Epithelial cell of prostate (primary cell): ENCODE measurements around the gene CC2D1A.

ENCODE experiments used
- DNase-seq: peaks from one replicate; pipeline ENCODE4 v3.0.0-alpha.2; 2011; ENCODE audit warnings: low read depth, low spot score
- H3K27ac ChIP-seq: fragments of 450-650 bp; 2 replicates; pipeline ENCODE4 v1.5.1; 2017; ENCODE audit warnings: mild to moderate bottlenecking

Gene CC2D1A

DNA sequence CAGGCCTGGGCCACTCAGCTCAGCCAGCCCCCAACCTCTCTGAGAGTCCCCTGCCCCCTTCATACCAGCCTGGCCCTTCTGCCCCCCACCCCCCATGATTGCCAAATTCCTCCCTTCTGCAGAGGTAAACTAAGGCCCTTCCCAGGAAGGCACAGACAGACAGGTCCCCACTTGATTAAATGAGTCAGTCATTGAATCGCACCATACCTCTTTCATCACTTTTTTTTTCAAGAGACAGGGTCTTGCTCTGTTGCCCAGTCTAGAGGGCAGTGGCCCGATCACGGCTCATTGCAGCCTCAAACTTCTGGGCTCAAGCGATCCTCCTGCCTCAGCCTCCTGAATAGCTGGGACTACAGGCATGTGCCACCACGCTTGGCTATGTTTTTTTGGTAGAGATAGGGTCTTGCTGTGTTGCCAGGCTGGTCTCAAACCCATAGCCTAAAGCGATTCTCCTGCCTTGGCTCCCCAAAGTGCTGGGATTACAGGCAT lies 26.2 kb downstream of the CC2D1A start:
- H3K27ac ChIP-seq, result no peak overlapping the region
- DNase-seq, result no peak

DNA sequence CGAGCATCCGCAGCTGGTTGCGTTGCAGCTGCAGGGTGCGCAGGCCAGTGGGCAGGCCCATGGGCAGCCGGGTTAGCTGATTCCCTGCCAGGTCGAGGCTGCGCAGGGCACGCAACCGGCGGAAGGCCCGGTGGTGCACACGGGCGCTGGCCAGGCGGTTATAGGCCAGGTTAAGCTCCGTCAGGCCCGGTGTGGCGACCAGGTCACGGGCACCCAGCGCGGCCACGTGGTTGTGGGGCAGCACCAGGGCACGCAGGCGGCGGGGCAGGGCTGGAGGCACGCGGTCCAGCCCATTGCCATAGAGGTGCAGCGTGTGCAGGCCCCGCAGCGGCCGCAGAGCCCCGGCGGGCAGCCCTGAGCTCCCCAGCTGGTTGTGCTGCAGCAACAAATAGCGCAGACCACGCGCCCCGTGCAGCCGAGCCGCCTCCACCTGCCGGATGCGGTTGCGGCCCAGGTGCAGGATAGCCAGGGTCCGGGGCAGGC lies 27.0 kb downstream of the CC2D1A start:
- no peak for DNase-seq
- no peak overlapping the region for H3K27ac ChIP-seq

- H3K27ac ChIP-seq, result no peak overlapping the region
- DNase-seq, result no peak
Measured at GRCh38 chr19:13934785-13935109, 28.7 kb downstream of the CC2D1A start.

DNA sequence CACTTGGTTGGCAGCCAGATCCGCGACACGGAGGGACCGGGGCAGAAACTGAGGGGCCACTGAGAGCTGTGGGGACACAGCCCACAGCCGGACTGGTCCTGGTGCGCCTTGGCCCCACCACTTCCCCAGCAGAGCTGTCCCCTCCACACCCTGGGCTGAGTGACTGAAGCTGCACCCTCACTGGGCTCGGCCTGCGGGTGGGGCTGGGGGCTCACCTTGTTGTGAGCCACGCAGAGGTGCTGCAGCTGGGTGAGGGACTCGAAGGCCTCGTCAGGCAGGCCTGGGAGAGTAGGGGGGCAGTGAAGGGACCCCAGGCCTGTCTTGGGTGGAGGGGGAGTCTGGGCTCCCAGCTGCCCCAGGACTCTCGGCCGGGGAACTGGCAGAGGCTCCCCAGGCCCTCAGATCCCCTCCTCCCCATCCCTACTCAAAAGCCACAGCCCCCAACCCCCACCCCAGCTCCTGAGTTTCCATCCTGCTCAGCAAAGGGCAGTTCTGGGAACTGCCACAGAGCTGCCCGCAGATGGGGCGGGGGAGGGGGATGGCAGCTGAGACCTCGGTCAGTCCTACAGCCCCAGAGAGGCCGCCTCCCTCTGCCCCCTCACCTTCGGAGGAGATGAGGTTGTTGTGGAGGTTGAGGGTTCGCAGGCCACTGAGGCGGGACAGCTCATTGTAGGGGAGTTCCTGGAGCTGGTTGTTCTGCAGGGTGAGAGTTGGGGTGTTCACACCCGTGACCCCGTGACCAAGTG lies 29.9 kb downstream of the CC2D1A start:
- no peak overlapping the region for H3K27ac ChIP-seq
- no peak for DNase-seq

- no peak overlapping the region for H3K27ac ChIP-seq
- DNase-seq, result no peak
Measured at GRCh38 chr19:13937479-13938300, 31.7 kb downstream of the CC2D1A start.

GRCh38 chr19:13938301-13939064 lies 32.5 kb downstream of the CC2D1A start, which contains the start of gene PODNL1:
Gene PODNL1, minus strand, starts transcription at chr19:13938417. Its CDS starts 236 bp downstream, at chr19:13938181.
- H3K27ac ChIP-seq, result no peak within 1 kb of the TSS
- DNase-seq, result no peak

DNA sequence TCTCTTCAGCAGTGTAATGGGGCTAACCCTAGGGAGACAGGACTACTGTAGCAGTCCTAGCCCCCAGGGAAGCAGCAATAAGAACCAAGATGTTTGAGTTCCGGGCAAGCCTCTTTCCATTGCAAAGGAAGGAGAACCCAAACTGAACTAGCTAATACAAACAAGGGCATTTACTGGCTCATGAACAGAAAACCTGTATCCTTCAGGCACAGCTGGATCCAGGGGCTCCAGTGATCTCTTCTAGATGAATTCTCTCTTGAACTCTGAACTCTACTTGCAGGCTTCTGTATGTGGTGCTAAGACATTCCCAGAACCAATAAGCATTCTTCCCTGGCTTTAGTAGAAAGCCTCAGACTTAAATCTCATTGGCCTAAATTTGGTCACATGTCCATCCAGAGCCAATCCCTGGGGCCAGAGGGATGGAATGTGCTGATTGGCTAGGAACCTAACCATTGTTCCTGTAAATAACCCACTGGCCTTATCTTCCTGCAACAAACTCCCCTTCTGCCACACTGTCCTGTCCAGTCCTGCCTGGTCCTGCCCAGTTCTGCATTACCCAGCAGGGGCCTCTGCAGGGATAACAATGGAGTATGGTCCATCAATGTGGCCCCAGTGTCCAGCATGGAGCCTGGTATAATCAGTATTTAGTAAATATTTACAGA lies 36.2 kb downstream of the CC2D1A start:
- DNase-seq, result no peak
- H3K27ac ChIP-seq, result no peak overlapping the region

DNA sequence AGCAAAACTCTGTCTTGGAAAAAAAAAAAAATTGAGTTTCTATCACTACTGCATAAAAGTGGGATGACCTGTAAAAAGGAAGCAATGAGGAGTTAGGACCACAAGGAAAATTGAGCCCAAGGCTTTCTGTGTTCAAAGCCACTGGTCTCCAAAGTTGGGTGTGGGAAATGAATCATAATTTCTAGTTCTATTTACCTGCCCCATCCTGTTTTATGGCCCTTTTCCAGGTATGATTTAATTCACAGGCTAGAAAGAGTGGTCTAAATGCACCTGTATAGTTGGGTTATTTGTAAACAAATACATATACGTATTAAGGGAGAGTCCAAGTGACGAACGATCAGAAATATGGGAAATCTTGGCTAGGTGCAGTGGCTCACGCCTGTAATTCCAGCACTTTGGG lies 40.4 kb downstream of the CC2D1A start:
- DNase-seq, result peak; percentile 60
- peak overlapping the region; percentile 22 for H3K27ac ChIP-seq

DNA sequence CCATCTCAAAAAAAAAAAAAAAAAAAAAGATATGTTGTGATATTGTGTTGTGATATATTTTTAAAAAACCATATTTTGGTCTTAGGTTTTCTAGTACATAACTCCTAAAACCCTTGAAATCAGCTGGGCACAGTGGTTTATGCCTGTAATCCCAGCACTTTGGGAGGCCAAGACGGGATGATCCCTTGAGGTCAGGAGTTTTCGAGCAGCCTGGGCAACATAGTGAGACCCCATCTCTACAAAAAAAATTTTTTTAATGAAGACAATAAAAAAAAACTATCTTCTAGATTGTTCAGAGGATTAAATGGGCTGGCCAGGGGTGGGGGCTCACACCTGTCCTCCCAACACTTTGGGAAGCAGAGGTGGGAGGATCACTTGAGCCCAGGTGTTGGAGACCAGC lies 45.0 kb downstream of the CC2D1A start:
- no peak for DNase-seq
- H3K27ac ChIP-seq, result no peak overlapping the region

- no peak overlapping the region for H3K27ac ChIP-seq
- DNase-seq, result no peak
Measured at GRCh38 chr19:13951799-13952153, 45.8 kb downstream of the CC2D1A start.

DNA sequence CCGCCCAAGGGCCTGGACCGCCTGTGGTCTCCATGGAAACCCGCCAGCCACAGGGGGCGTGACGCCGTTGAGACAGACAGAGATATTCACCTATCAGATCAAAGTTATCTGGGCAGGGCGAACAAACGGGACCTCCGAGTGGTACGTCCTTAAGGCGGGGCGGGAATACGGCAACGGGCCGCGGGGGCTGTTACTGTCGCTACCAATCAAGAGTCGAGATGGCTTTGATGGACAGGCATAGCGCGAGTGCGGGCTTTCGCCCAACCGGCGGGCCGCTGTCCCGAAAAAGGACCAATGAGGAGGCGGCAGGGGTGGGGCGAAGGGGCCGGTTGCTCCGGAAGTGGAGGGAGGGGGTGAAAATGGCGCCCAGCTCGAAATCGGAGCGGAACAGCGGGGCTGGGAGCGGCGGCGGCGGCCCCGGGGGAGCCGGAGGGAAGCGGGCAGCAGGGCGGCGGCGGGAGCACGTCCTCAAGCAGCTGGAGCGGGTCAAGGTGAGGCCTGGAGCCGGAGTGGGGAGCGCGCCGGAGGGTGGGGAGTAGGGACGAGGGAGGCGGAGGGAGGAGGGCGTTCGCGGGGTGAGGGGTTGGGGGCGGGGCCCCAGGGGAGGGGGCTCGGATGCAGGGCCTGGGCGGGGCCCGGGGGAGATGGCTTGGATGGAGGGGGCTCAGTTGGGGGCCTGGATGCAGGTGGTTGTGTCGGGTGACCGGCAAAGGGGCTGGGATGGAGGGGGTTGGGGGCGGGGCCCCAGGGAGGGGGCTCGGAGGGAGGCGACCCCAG lies 46.3 kb downstream of the CC2D1A start, which contains the start of gene DCAF15:
Gene DCAF15 (plus strand): TSS at position 356 of the 777 bp plus-strand sequence. CDS start 4 bp downstream, at position 360.
- H3K27ac ChIP-seq, result peak within 1 kb of the TSS; percentile 28
- peak; percentile 99 for DNase-seq

DNA sequence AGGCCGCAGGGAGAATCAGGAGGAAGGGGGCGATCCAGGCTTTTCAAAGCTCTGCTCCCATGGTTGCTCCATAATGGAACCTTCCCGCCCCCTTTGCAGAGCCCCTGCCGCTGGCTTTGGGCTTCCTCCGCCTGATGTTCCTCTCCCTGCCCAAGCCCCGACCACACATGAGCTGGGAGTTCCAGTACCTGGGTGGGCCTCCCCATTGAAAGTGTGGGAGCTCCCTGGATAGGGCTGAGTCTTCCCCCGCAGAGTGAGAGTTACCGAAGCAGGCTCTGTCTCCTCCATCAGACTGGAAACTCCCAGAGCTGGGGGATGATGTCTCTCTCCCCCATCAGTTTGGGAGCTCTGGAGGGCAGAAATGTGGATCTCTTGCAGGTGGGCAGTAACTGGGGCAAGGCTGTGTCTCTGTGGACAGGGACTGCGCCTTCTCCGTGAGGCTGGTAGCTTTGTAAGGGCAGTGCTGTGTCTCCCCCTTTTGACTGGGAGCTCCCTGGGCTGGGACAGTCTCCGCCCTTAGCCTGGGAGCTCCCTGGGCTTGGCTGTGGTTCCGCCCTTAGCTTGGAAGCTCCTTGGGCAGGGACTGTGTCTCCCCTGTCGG lies 47.0 kb downstream of the CC2D1A start:
- no peak for DNase-seq
- H3K27ac ChIP-seq, result peak overlapping the region; percentile 28

GRCh38 chr19:13954185-13954584 lies 48.2 kb downstream of the CC2D1A start:
- no peak overlapping the region for H3K27ac ChIP-seq
- no peak for DNase-seq

DNA sequence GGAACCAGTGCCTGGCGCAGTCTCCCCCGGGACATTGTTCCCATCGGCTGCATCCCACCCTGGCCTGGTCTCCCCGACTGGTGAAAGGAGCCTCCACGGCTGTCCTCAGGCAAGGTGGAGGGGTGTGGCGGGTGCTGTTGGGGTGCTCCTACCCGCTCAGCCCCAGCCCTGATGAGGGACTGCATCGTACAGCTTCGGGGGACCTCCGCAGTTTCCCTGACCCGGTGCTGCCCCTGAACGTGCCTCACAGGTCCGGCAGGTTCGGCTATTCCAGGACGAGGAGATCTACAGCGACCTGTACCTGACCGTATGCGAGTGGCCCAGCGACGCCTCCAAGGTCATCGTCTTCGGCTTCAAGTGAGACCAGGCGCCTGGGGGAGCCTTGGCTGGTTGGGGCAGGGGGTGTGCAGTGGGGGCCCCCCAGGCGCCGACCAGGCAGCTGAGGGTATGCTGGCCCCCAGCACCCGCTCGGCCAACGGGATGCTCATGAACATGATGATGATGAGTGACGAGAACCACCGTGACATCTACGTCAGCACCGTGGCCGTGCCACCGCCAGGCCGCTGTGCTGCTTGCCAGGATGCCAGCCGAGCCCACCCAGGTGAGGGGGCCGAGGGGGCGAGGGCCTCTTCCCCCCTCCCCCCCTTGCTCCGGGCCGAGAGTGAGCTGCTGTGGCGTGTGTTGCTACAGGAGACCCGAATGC lies 49.8 kb downstream of the CC2D1A start:
- no peak for DNase-seq
- H3K27ac ChIP-seq, result no peak overlapping the region

GRCh38 chr19:13956365-13956744 lies 50.4 kb downstream of the CC2D1A start:
- H3K27ac ChIP-seq, result no peak overlapping the region
- no peak for DNase-seq

- DNase-seq, result no peak
- H3K27ac ChIP-seq, result no peak overlapping the region
Measured at GRCh38 chr19:13957051-13957450, 51.0 kb downstream of the CC2D1A start.

- no peak overlapping the region for H3K27ac ChIP-seq
- DNase-seq, result no peak
Measured at GRCh38 chr19:13958043-13958442, 52.0 kb downstream of the CC2D1A start.
